Measurements from ENCODE around the gene PLA2G12B.
"Not testable (repeated sequence)": the region's sequence is repeated elsewhere in the genome, so short reads cannot be mapped to it uniquely, and the experiment has no call there.

The PLA2G12B gene

GRCh38 chr10:72925951-72926465 lies 28.6 kb downstream of the PLA2G12B start:
- no peak for DNase-seq (ENCODE audit: low spot score)
- no peak for TF ChIP-seq CTCF (IDR thresholded peaks at IDR 0.05; ENCODE audit: borderline replicate concordance, control extremely low read depth, extremely low read depth, insufficient read depth, missing control alignments)
- in situ Hi-C loops (cut with MboI; ENCODE audit: low sequenced_read_pairs, unreplicated experiment): no loop called here

GRCh38 chr10:72924351-72924750 lies 30.3 kb downstream of the PLA2G12B start:
- in situ Hi-C loops (cut with MboI; ENCODE audit: low sequenced_read_pairs, unreplicated experiment): no loop called here
- TF ChIP-seq CTCF (IDR thresholded peaks at IDR 0.05; ENCODE audit: borderline replicate concordance, control extremely low read depth, extremely low read depth, insufficient read depth, missing control alignments): no peak
- no peak for DNase-seq (ENCODE audit: low spot score)

- DNase-seq (ENCODE audit: low spot score); in situ Hi-C loops (cut with MboI; ENCODE audit: low sequenced_read_pairs, unreplicated experiment): not testable (repeated sequence)
Measured at GRCh38 chr10:72921147-72921683, 33.4 kb downstream of the PLA2G12B start.

- in situ Hi-C loops (cut with MboI; ENCODE audit: low sequenced_read_pairs, unreplicated experiment): no loop called here
- DNase-seq (ENCODE audit: low spot score): no peak
Measured at GRCh38 chr10:72918352-72918751, 36.3 kb downstream of the PLA2G12B start.

GRCh38 chr10:72917803-72918332 lies 36.7 kb downstream of the PLA2G12B start:
- DNase-seq (ENCODE audit: low spot score); in situ Hi-C loops (cut with MboI; ENCODE audit: low sequenced_read_pairs, unreplicated experiment): not testable (repeated sequence)

More at GRCh38 chr10:72918352-72918751, 36.3 kb downstream of the PLA2G12B start:
- TF ChIP-seq CTCF (IDR thresholded peaks at IDR 0.05; ENCODE audit: borderline replicate concordance, control extremely low read depth, extremely low read depth, insufficient read depth, missing control alignments): no peak

- DNase-seq (ENCODE audit: low spot score); in situ Hi-C loops (cut with MboI; ENCODE audit: low sequenced_read_pairs, unreplicated experiment): not testable (repeated sequence)
Measured at GRCh38 chr10:72917201-72917600, 37.4 kb downstream of the PLA2G12B start.

- DNase-seq (ENCODE audit: low spot score): no peak
- TF ChIP-seq CTCF (IDR thresholded peaks at IDR 0.05; ENCODE audit: borderline replicate concordance, control extremely low read depth, extremely low read depth, insufficient read depth, missing control alignments): no peak
- in situ Hi-C loops (cut with MboI; ENCODE audit: low sequenced_read_pairs, unreplicated experiment): no loop called here
Measured at GRCh38 chr10:72913287-72913686, 41.3 kb downstream of the PLA2G12B start.

- in situ Hi-C loops (cut with MboI; ENCODE audit: low sequenced_read_pairs, unreplicated experiment): no loop called here
- no peak for TF ChIP-seq CTCF (IDR thresholded peaks at IDR 0.05; ENCODE audit: borderline replicate concordance, control extremely low read depth, extremely low read depth, insufficient read depth, missing control alignments)
Measured at GRCh38 chr10:72912736-72913135, 41.9 kb downstream of the PLA2G12B start.

More at GRCh38 chr10:72912736-72913135, 41.9 kb downstream of the PLA2G12B start:
- no peak for DNase-seq (ENCODE audit: low spot score)

Data from GM13976 (cell line).